Mesenchymal stem cell (in vitro differentiated cells and primary cell): ENCODE data around the gene JMJD8.
A peak's percentile ranks its signal among the peaks of the same experiment; 100 is the strongest.

ENCODE experiments used
- DNase-seq: peaks from one replicate; pipeline ENCODE4 v3.0.0-alpha.2; 2013
- H2AFZ ChIP-seq: one replicate; pipeline ENCODE4 v1.6.1; 2013; ENCODE audit warnings: low read depth, mild to moderate bottlenecking, control low read depth, inconsistent platforms, low read length, moderate library complexity
- H2AK5ac ChIP-seq: 2 replicates; pipeline ENCODE4 v1.6.1; 2013; ENCODE audit warnings: low read length, moderate library complexity, mild to moderate bottlenecking, inconsistent platforms; ENCODE audit not compliant: severe bottlenecking
- H2BK120ac ChIP-seq: one replicate; pipeline ENCODE4 v1.6.1; 2013; ENCODE audit warnings: low read depth, mild to moderate bottlenecking, inconsistent platforms, low read length, moderate library complexity
- H2BK12ac ChIP-seq, 2 experiments: one replicate each; pipeline ENCODE4 v1.6.1; 2013; ENCODE audit warnings: inconsistent platforms in 2 of 2, low read length in 2 of 2, mild to moderate bottlenecking in 2 of 2, moderate library complexity in 2 of 2, control low read depth in 1 of 2
- H2BK15ac ChIP-seq: one replicate; pipeline ENCODE4 v1.6.1; 2013; ENCODE audit warnings: mild to moderate bottlenecking, low read depth, inconsistent platforms; ENCODE audit not compliant: poor library complexity, severe bottlenecking
- H2BK5ac ChIP-seq: 2 replicates; pipeline ENCODE4 v1.6.1; 2013; ENCODE audit warnings: low read depth, mild to moderate bottlenecking, low read length, control low read depth, inconsistent platforms; ENCODE audit not compliant: poor library complexity, severe bottlenecking
- H3K14ac ChIP-seq, 2 experiments: one replicate each; pipeline ENCODE4 v1.6.1; 2013; ENCODE audit warnings: inconsistent platforms in 2 of 2, low read length in 2 of 2, control low read depth in 1 of 2, mild to moderate bottlenecking in 1 of 2, moderate library complexity in 1 of 2
- H3K18ac ChIP-seq, 2 experiments: one replicate each; pipeline ENCODE4 v1.6.1; 2013; ENCODE audit warnings: inconsistent platforms in 2 of 2, low read length in 2 of 2, control low read depth in 1 of 2, low read depth in 1 of 2, mild to moderate bottlenecking in 1 of 2
- H3K23ac ChIP-seq, 2 experiments: one replicate each; pipeline ENCODE4 v1.6.1; 2013; ENCODE audit warnings: inconsistent platforms in 2 of 2, low read length in 2 of 2, mild to moderate bottlenecking in 2 of 2, moderate library complexity in 2 of 2, control low read depth in 1 of 2
- H3K27ac ChIP-seq: 2 replicates; pipeline ENCODE4 v1.5.1; 2013; ENCODE audit warnings: mild to moderate bottlenecking, moderate library complexity, low read length, control low read depth, inconsistent platforms; ENCODE audit not compliant: poor library complexity, severe bottlenecking
- H3K27me3 ChIP-seq, 2 experiments: 2 replicates each; pipeline versions ENCODE4 v1.6.1 to v1.7.0; 2013; ENCODE audit warnings: low read length in 2 of 2, mild to moderate bottlenecking in 2 of 2, moderate library complexity in 2 of 2, control low read depth in 1 of 2, inconsistent platforms in 1 of 2; ENCODE audit not compliant: control insufficient read depth in 1 of 2, insufficient read depth in 1 of 2
- H3K36me3 ChIP-seq, 2 experiments: 2 replicates each; pipeline versions ENCODE4 v1.6.1 to v1.7.0; 2013; ENCODE audit warnings: low read length in 2 of 2, control low read depth in 1 of 2, inconsistent platforms in 1 of 2, low read depth in 1 of 2, mild to moderate bottlenecking in 1 of 2; ENCODE audit not compliant: insufficient read depth in 2 of 2, control insufficient read depth in 1 of 2
- H3K4ac ChIP-seq, 2 experiments: one replicate each; pipeline ENCODE4 v1.6.1; 2013; ENCODE audit warnings: inconsistent platforms in 2 of 2, low read length in 2 of 2, mild to moderate bottlenecking in 2 of 2, moderate library complexity in 2 of 2, control low read depth in 1 of 2, low read depth in 1 of 2
- H3K4me1 ChIP-seq: 2 replicates; pipeline ENCODE4 v1.6.1; 2013; ENCODE audit warnings: low read depth, low read length, control low read depth; ENCODE audit not compliant: control insufficient read depth, insufficient read depth
- H3K4me2 ChIP-seq: 2 replicates; pipeline ENCODE4 v1.6.1; 2013; ENCODE audit warnings: low read length, mild to moderate bottlenecking, inconsistent platforms; ENCODE audit not compliant: poor library complexity, severe bottlenecking
- H3K4me3 ChIP-seq, 2 experiments: 2 replicates each; pipeline versions ENCODE4 v1.5.1 to v1.7.0; 2013; ENCODE audit warnings: low read length in 2 of 2, mild to moderate bottlenecking in 2 of 2, control low read depth in 1 of 2, low read depth in 1 of 2; ENCODE audit not compliant: insufficient read depth in 1 of 2
- H3K79me1 ChIP-seq: replicated peaks from 2 replicates; pipeline ENCODE4 v1.6.1; 2013; ENCODE audit warnings: mild to moderate bottlenecking, control low read depth, low read length, inconsistent platforms; ENCODE audit not compliant: poor library complexity, severe bottlenecking
- H3K9ac ChIP-seq: 2 replicates; pipeline ENCODE4 v1.7.0; 2013; ENCODE audit warnings: mild to moderate bottlenecking, low read length, moderate library complexity
- H3K9me3 ChIP-seq: 2 replicates; pipeline ENCODE4 v1.7.0; 2013; ENCODE audit warnings: mild to moderate bottlenecking, low read length; ENCODE audit not compliant: control insufficient read depth
- H4K8ac ChIP-seq: one replicate; pipeline ENCODE4 v1.6.1; 2013; ENCODE audit warnings: inconsistent platforms, mild to moderate bottlenecking, low read length, moderate library complexity
- H4K91ac ChIP-seq: one replicate; pipeline ENCODE4 v1.6.1; 2013; ENCODE audit warnings: mild to moderate bottlenecking, low read length, inconsistent platforms
- whole genome bisulfite sequencing: methylation state at CpG from one replicate; pipeline ENCODE4 v1.1.7; 2013; ENCODE audit warnings: mixed read lengths; 5-methylcytosine and 5-hydroxymethylcytosine counted together

Gene JMJD8

GRCh38 chr16:720990-721764, 37.0 kb upstream of the JMJD8 start, which contains the start of gene ANTKMT:
ANTKMT (plus strand) TSS chr16:721146; CDS start chr16:721275, 129 bp downstream.
- Histone ChIP-seq H2BK5ac (peak within 1 kb of the TSS; percentile 74), H3K14ac (peak within 1 kb of the TSS in 1 of 2 experiments; percentile 99), H4K8ac (peak within 1 kb of the TSS; percentile 99), H3K4me3 (peak within 1 kb of the TSS; percentile 90), H3K27ac (peak within 1 kb of the TSS; percentile 80), H2AK5ac (peak within 1 kb of the TSS; percentile 21), H4K91ac (peak within 1 kb of the TSS; percentile 99), H3K9me3 (no peaks in the 10 kb centered on the region), H3K4ac (peak within 1 kb of the TSS; percentile 97 to 100), H3K9ac (peak within 1 kb of the TSS; percentile 90), H3K4me2 (peak within 1 kb of the TSS; percentile 97), H3K36me3 (peaks cover 0 to 45% of the 10 kb centered on the region in 2 experiments), H2BK15ac (peak within 1 kb of the TSS; percentile 78), H2AFZ (peak within 1 kb of the TSS; percentile 98), H3K4me1 (peaks cover 51% of the 10 kb centered on the region), H3K27me3 (peaks cover 0 to 11% of the 10 kb centered on the region in 2 experiments), H3K23ac (peak within 1 kb of the TSS in 1 of 2 experiments; percentile 97), H2BK12ac (peak within 1 kb of the TSS; percentile 12 to 88), H2BK120ac (peak within 1 kb of the TSS; percentile 91), H3K18ac (peak within 1 kb of the TSS; percentile 99), H3K79me1 (peaks cover 26% of the 10 kb centered on the region)
- DNase-seq = peak; percentile 75
- WGBS = 14% methylated on average over 97 of the region's 106 CpGs

DNA sequence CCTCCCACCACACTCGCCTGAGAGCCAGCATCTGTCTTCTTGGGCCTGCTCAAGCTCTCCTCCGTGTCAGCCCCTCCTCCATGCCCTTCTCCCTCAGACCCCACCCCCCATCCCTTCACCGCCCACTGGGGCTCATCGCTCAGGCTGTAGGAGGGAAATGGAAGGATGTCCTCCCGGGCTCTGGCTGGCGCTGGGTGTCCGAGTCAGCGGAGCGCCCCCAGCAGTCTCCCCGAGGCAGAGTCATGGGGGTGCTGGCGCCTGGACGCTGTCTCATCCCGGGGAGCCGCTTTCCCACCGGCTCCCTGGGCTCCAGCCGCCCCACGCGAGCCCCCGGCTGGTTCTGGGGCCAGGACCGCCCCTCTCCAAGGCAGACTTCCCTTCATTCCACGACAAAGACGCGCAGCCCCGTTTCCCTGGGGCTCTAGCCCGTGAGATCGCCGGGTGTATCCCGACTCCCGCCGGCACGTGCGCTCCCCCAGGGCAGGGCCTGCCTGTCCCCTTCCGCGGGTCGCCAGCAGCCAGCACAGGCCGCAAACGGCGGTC, 36.4 kb upstream of the JMJD8 start:
- Histone ChIP-seq H3K36me3 (peaks cover 0 to 45% of the 10 kb centered on the region in 2 experiments), H3K27me3 (peaks cover 0 to 4% of the 10 kb centered on the region in 2 experiments), H3K4me1 (peaks cover 55% of the 10 kb centered on the region), H2BK12ac (peak overlapping the region; percentile 12 to 88), H3K9me3 (no peaks in the 10 kb centered on the region), H3K14ac (peak overlapping the region in 1 of 2 experiments; percentile 99), H3K4me2 (peak overlapping the region; percentile 97), H2BK15ac (peak overlapping the region; percentile 78), H3K23ac (peak overlapping the region in 1 of 2 experiments; percentile 88), H4K8ac (peak overlapping the region; percentile 94), H3K9ac (peak overlapping the region; percentile 90), H3K79me1 (peaks cover 28% of the 10 kb centered on the region), H2BK5ac (peak overlapping the region; percentile 74), H4K91ac (peak overlapping the region; percentile 99), H3K4ac (peak overlapping the region; percentile 97 to 100), H3K4me3 (peak overlapping the region; percentile 90), H2AFZ (peak overlapping the region; percentile 94), H2AK5ac (peak overlapping the region; percentile 21), H2BK120ac (peak overlapping the region; percentile 91), H3K18ac (peak overlapping the region; percentile 98 to 99), H3K27ac (peak overlapping the region; percentile 80)
- peak; percentile 89 for DNase-seq
- WGBS = 1% methylated on average over 36 of the region's 38 CpGs

DNA sequence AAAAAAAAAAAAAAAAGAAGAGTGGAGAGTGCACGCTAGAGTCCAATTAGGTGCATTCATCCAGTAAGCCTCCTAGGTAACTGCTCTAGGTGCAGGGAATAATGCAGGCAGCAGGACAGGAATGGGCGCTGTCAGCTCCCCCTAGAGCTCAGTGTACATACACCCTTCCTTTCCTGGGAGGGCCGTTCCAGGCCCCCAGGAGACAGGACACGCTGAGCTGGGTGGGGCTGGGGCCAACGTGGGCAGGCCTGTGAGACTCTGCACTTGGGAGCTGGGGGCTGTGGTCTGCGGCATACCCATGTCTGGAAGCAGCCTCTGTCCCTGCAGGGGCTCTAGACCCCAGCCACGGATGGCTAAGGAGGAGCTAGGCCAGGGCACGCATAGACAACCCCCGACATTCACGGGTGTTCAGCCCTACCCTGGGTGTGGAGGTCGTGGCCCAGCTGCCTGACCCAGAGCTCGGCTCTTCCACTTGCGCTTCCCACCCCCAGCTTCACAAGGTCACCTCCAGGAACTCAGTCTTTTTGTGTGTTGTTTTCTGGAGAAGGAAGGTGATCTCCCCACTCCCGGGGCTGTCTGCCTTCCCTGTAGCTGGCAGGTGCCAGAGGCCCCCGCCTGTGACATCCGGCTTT, 35.8 kb upstream of the JMJD8 start:
- Histone ChIP-seq H3K27me3 (no peaks in the 10 kb centered on the region), H2AK5ac (peak overlapping the region; percentile 5), H2BK15ac (peak overlapping the region; percentile 77), H2BK12ac (peak overlapping the region in 1 of 2 experiments; percentile 61), H3K27ac (peak overlapping the region; percentile 80), H2BK5ac (no peak overlapping the region), H4K8ac (peak overlapping the region; percentile 35), H3K23ac (no peak overlapping the region), H2AFZ (no peak overlapping the region), H3K18ac (peak overlapping the region; percentile 22 to 56), H3K4me2 (peak overlapping the region; percentile 97), H3K4ac (peak overlapping the region; percentile 0 to 66), H3K36me3 (peaks cover 0 to 45% of the 10 kb centered on the region in 2 experiments), H3K79me1 (peaks cover 28% of the 10 kb centered on the region), H3K4me1 (peaks cover 59% of the 10 kb centered on the region), H4K91ac (peak overlapping the region; percentile 88), H3K9ac (peak overlapping the region; percentile 90), H3K4me3 (peak overlapping the region; percentile 2 to 90), H3K14ac (peak overlapping the region in 1 of 2 experiments; percentile 14), H2BK120ac (no peak overlapping the region), H3K9me3 (no peaks in the 10 kb centered on the region)
- 20% methylated on average over 11 of the region's 16 CpGs for WGBS
- peak; percentile 29 for DNase-seq
